K562 (cell line): ENCODE measurements around the gene PIN4. TPM values are rescaled to one million over a fixed set of nuclear protein-coding genes. Genes with fewer than 3 reads are reported as not detected.

ENCODE experiments used
- ATAC-seq: fragments of 200-7000 bp; cut with Tn5 transposase; 3 replicates; pipeline ENCODE4 v1.9.1; 2020; ENCODE audit warnings: moderate library complexity
- BruUV-seq: library from RNA; stranded (reverse); fragments of 400-500 nt; replicated peaks from 2 replicates; lab custom pipeline; 2021; lab: Mats Ljungman, UMichigan
- CTCF ChIA-PET: fragments of 300-600 bp; formaldehyde crosslinking; extraction: SDS; loops from one replicate; lab custom pipeline; 2021; ENCODE audit warnings: low intra/inter-chr PET ratio; lab: Yijun Ruan, JAX
- POLR2A ChIA-PET: fragments of 300-600, 350-650 bp; sonication (Branson Sonifier 250); formaldehyde crosslinking; extraction: SDS; loops from one replicate; lab custom pipeline; 2021; ENCODE audit warnings: antibody characterized with exemption, inconsistent platforms; lab: Yijun Ruan, JAX
- DNase-seq, 4 experiments: peaks; one replicate each; pipeline versions ENCODE4 v3.0.0 to v3.0.0-alpha.2; 2011 to 2018; ENCODE audit warnings: low spot score in 3 of 4, mixed read lengths in 3 of 4; ENCODE audit errors: extremely low read depth in 1 of 4
- FAIRE-seq: peaks from 2 replicates; lab custom pipeline; 2011; peaks lifted over from hg19 to GRCh38; lab: Jason Lieb, UNC
- H2AFZ ChIP-seq: 2 replicates; pipeline ENCODE4 v1.6.0; 2011; ENCODE audit warnings: low read depth, low read length, control low read depth, inconsistent platforms
- H3K27ac ChIP-seq: fragments of 200-600 bp; 3 replicates; pipeline ENCODE4 v1.8.0; 2011; ENCODE audit warnings: low read depth, mild to moderate bottlenecking, control low read depth, inconsistent platforms, low read length, moderate library complexity, mixed read lengths; ENCODE audit errors: extremely low read depth
- H3K27me3 ChIP-seq, 2 experiments: fragments of 300-600 bp in 1 of 2; 2 replicates in 1 of 2; 3 replicates in 1 of 2; pipeline versions ENCODE4 v1.6.0 to v1.8.0; 2011; ENCODE audit warnings: inconsistent platforms in 2 of 2, low read length in 2 of 2, mild to moderate bottlenecking in 1 of 2, mixed read lengths in 1 of 2, moderate library complexity in 1 of 2; ENCODE audit not compliant: control insufficient read depth in 2 of 2, insufficient read depth in 2 of 2
- H3K36me3 ChIP-seq: fragments of 300-600 bp; 3 replicates; pipeline ENCODE4 v1.8.0; 2011; ENCODE audit warnings: mild to moderate bottlenecking, low read length, inconsistent platforms; ENCODE audit not compliant: control insufficient read depth, insufficient read depth
- H3K4me1 ChIP-seq, 2 experiments: fragments of 200-600 bp in 1 of 2; replicated peaks in 1 of 2; 2 replicates in 1 of 2; 3 replicates in 1 of 2; pipeline versions ENCODE4 v1.5.1 to v1.8.0; 2011; ENCODE audit warnings: inconsistent platforms in 2 of 2, low read length in 2 of 2, mild to moderate bottlenecking in 1 of 2, mixed read lengths in 1 of 2, moderate library complexity in 1 of 2; ENCODE audit not compliant: control insufficient read depth in 2 of 2, insufficient read depth in 2 of 2
- H3K4me2 ChIP-seq: 2 replicates; pipeline ENCODE4 v1.6.1; 2011; ENCODE audit warnings: low read length, control low read depth, inconsistent platforms, mixed read lengths; ENCODE audit not compliant: insufficient read depth
- H3K4me3 ChIP-seq: fragments of 200-600 bp; sonication (generic), shearing (Covaris generic); 2 replicates; pipeline ENCODE4 v1.5.1; 2016; ENCODE audit warnings: control low read depth, inconsistent platforms
- H3K79me2 ChIP-seq: fragments of 200-600 bp; 3 replicates; pipeline ENCODE4 v1.8.0; 2011; ENCODE audit warnings: low read length, inconsistent platforms; ENCODE audit not compliant: control insufficient read depth, insufficient read depth
- H3K9ac ChIP-seq, 2 experiments: 2 replicates each; pipeline versions ENCODE4 v1.6.0 to v1.6.1; 2011; ENCODE audit warnings: low read depth in 2 of 2, low read length in 2 of 2, control low read depth in 1 of 2, inconsistent platforms in 1 of 2, mild to moderate bottlenecking in 1 of 2, mixed read lengths in 1 of 2; ENCODE audit not compliant: insufficient read depth in 1 of 2
- H3K9me1 ChIP-seq: one replicate; pipeline ENCODE4 v1.6.0; 2011; ENCODE audit warnings: inconsistent platforms, mild to moderate bottlenecking, low read length, moderate library complexity; ENCODE audit not compliant: control insufficient read depth, insufficient read depth
- H3K9me3 ChIP-seq: replicated peaks from 2 replicates; pipeline ENCODE4 v1.5.1; 2011; ENCODE audit warnings: low read depth, low read length, inconsistent platforms; ENCODE audit not compliant: control insufficient read depth, insufficient read depth
- H4K20me1 ChIP-seq: replicated peaks from 2 replicates; pipeline ENCODE4 v1.6.1; 2011; ENCODE audit warnings: low read length, inconsistent platforms, mixed read lengths; ENCODE audit not compliant: control insufficient read depth, insufficient read depth
- BACH1 ChIP-seq: fragments of 200-800 bp; sonication (Bioruptor generic); IDR thresholded peaks from 2 replicates; pipeline ENCODE4 v1.6.1; 2016; ENCODE audit warnings: missing genetic modification characterization, missing compliant biosample characterization
- BMI1 ChIP-seq: fragments of 150-350 bp; IDR thresholded peaks from 2 replicates; pipeline ENCODE4 v1.6.1; 2014; ENCODE audit warnings: low read length
- CCNT2 ChIP-seq: IDR thresholded peaks from 2 replicates; pipeline ENCODE4 v1.6.1; 2011; ENCODE audit warnings: borderline replicate concordance, low read depth, mild to moderate bottlenecking, moderate library complexity, mixed read lengths, low read length; ENCODE audit not compliant: insufficient read length; ENCODE audit errors: extremely low read depth
- DPF2 ChIP-seq: fragments of 450-650 bp; IDR thresholded peaks from 2 replicates; pipeline ENCODE4 v1.6.1; 2016
- HNRNPLL ChIP-seq: fragments of 200-400 bp; formaldehyde crosslinking; IDR thresholded peaks from 2 replicates; pipeline ENCODE4 v1.6.1; 2017; ENCODE audit warnings: low read length, low read depth, mild to moderate bottlenecking; ENCODE audit not compliant: poor library complexity, severe bottlenecking
- NFXL1 ChIP-seq: fragments of 450-650 bp; formaldehyde crosslinking; IDR thresholded peaks from 2 replicates; pipeline ENCODE4 v1.4.0; 2021; ENCODE audit warnings: mild to moderate bottlenecking
- NUFIP1 ChIP-seq: fragments of 450-650 bp; IDR thresholded peaks from 2 replicates; pipeline ENCODE4 v1.6.1; 2018; ENCODE audit not compliant: partially characterized antibody
- POLR2G ChIP-seq: fragments of 200-400 bp; formaldehyde crosslinking; IDR thresholded peaks from 2 replicates; pipeline ENCODE4 v1.6.1; 2017; ENCODE audit warnings: low read depth, mild to moderate bottlenecking, antibody characterized with exemption, low read length, moderate library complexity
- POLR2H ChIP-seq: IDR thresholded peaks from 2 replicates; pipeline ENCODE4 v1.6.1; 2016; ENCODE audit warnings: missing genetic modification characterization, low read depth, mild to moderate bottlenecking, control low read depth, missing compliant biosample characterization, moderate library complexity
- SREBF2 ChIP-seq: sonication (generic); formaldehyde crosslinking; IDR thresholded peaks from 2 replicates; pipeline ENCODE4 v1.4.0; 2020; ENCODE audit warnings: mild to moderate bottlenecking, missing genetic modification reagents
- TRIM24 ChIP-seq, 2 experiments: fragments of 450-650 bp; IDR thresholded peaks; 2 replicates each; pipeline ENCODE4 v1.6.1; 2016
- XRCC4 ChIP-seq: IDR thresholded peaks from one replicate; pipeline ENCODE4 v1.6.1; 2011; ENCODE audit not compliant: insufficient read depth, insufficient read length; ENCODE audit errors: extremely low read depth
- ZNF282 ChIP-seq: sonication (generic); formaldehyde crosslinking; IDR thresholded peaks from 2 replicates; pipeline ENCODE4 v1.8.1; 2023; ENCODE audit warnings: missing genetic modification reagents
- WGBS: fragments of 100-300 bp; shearing (Covaris generic); methylation state at CpG from one replicate; pipeline ENCODE4 v1.1.6; 2016; ENCODE audit warnings: low coverage, mixed read lengths; ENCODE audit not compliant: insufficient coverage; ENCODE audit errors: missing lambda C conversion rate; 5-methylcytosine and 5-hydroxymethylcytosine counted together
- in situ Hi-C: fragments of 300-500 bp; cut with MboI; formaldehyde crosslinking; loops from 4 replicates; pipeline ENCODE4 v1.15.0; 2018; ENCODE audit warnings: inconsistent platforms, mixed read lengths
- intact Hi-C: fragments of 100-400 bp; cut with micrococcal nuclease; formaldehyde crosslinking; loops from 2 replicates; pipeline ENCODE4 v1.14.2; 2022
- polyA plus RNA-seq, 8 experiments: library from polyadenylated mRNA; depleted of rRNA in 4 of 8; stranded (reverse) in 5 of 8; unstranded in 3 of 8; fragments of >200 nt; fragmentation: Nextera tagmentation in 2 of 8; fragmentation: Illumina TruSeq in 1 of 8; extraction: Ambion mirVana in 2 of 8; extraction: Trizol in 1 of 8; gene quantifications; 2 replicates each; pipeline versions ENCODE4 v1.2.1 to v1.2.3, GENCODE V29; 2011 to 2014; ENCODE audit warnings: inconsistent platforms in 1 of 8, missing spikeins in 1 of 8
- total RNA-seq, 7 experiments: library from RNA; depleted of rRNA in 6 of 7; stranded (reverse); fragments of >200 nt in 6 of 7; fragmentation: Illumina TruSeq in 2 of 7; extraction: Trizol in 2 of 7; gene quantifications; 2 replicates each; pipeline versions ENCODE4 v1.2.1 to v1.2.3, GENCODE V29; 2011 to 2021; ENCODE audit warnings: low replicate concordance in 1 of 7
- TF ChIP-seq, protein P1 (sequence below): fragments of 450-650 bp; IDR thresholded peaks from 2 replicates; pipeline ENCODE4 v1.6.1; 2016; ENCODE audit warnings: mild to moderate bottlenecking

Gene PIN4
- total and polyA plus RNA-seq, 9 of the 15 experiments (the other 6 are each of a cell fraction or from before 2014, with no cell fraction given), result 10.0 to 132 (median 45.6) TPM

GRCh38 chrX:72202792-72203401, 21.3 kb downstream of the PIN4 start (continued):
- TF ChIP-seq, protein P1, sequence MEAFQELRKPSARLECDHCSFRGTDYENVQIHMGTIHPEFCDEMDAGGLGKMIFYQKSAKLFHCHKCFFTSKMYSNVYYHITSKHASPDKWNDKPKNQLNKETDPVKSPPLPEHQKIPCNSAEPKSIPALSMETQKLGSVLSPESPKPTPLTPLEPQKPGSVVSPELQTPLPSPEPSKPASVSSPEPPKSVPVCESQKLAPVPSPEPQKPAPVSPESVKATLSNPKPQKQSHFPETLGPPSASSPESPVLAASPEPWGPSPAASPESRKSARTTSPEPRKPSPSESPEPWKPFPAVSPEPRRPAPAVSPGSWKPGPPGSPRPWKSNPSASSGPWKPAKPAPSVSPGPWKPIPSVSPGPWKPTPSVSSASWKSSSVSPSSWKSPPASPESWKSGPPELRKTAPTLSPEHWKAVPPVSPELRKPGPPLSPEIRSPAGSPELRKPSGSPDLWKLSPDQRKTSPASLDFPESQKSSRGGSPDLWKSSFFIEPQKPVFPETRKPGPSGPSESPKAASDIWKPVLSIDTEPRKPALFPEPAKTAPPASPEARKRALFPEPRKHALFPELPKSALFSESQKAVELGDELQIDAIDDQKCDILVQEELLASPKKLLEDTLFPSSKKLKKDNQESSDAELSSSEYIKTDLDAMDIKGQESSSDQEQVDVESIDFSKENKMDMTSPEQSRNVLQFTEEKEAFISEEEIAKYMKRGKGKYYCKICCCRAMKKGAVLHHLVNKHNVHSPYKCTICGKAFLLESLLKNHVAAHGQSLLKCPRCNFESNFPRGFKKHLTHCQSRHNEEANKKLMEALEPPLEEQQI, result no peak
- no peak for TF ChIP-seq ZNF282 (CRISPR knock-in tag)

DNA sequence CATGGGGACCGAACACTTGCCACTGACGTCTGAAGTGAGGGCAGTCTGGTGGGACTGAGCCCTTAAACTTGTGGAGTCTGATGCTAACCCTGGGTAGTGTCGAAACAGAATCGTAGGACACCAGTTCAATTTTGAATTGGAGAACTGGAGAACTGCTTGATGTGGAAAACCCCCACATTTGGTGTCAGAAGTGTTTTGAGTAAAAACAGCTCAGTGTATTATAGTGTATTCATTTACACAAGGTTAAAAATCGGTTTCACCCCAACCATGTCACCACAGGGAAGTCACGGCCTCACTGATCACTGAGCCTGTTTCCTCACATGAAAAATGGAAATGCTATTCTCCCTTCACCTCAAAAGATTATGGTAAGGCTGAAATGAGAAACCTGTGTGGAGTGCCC, 21.9 kb downstream of the PIN4 start:
- no peaks in the 10 kb centered on the region for H4K20me1 ChIP-seq
- H3K4me3 ChIP-seq, result no peak overlapping the region
- H3K4me1 ChIP-seq, result no peaks in the 10 kb centered on the region
- ATAC-seq (no peak), FAIRE-seq (no peak), DNase-seq (no peak)
- intact Hi-C loops, result no loop called here
- H3K27ac ChIP-seq, result no peak overlapping the region
- no peaks in the 10 kb centered on the region for H3K9me3 ChIP-seq
- BruUV-seq, result no TSS peak
- WGBS, result 79% methylated on average over 6 of the region's 6 CpGs
- in situ Hi-C loops, result no loop called here
- no peak overlapping the region for H3K4me2 ChIP-seq
- H3K27me3 ChIP-seq, result no peaks in the 10 kb centered on the region
- H2AFZ ChIP-seq, result no peak overlapping the region
- H3K79me2 ChIP-seq, result no peaks in the 10 kb centered on the region
- H3K9me1 ChIP-seq, result no peaks in the 10 kb centered on the region
- POLR2A ChIA-PET, result no interaction called here
- CTCF ChIA-PET, result no interaction called here
- H3K9ac ChIP-seq, result no peak overlapping the region
- H3K36me3 ChIP-seq, result peaks cover 32% of the 10 kb centered on the region; the same call in 2 of the 3 replicates
- TF ChIP-seq BACH1 (tag) (no peak), NFXL1 (CRISPR knock-in tag) (no peak), POLR2H (tag) (no peak), DPF2 (no peak), SREBF2 (no peak), HNRNPLL (no peak), NUFIP1 (no peak), CCNT2 (no peak), BMI1 (no peak), XRCC4 (no peak), POLR2G (no peak), TRIM24 (IDR thresholded peaks at IDR 0.05) (no peak)
